Measurements from ENCODE around the gene CAD. TPM values are rescaled to one million over a fixed set of nuclear protein-coding genes. Genes with fewer than 3 reads are reported as not detected.
A peak's percentile ranks its signal among the peaks of the same experiment; 100 is the strongest.

The CAD gene
- total RNA-seq, 1 donor from 2014 or later, result 51.2 TPM

GRCh38 chr2:27179344-27180000, 37.7 kb upstream of the CAD start:
- Histone ChIP-seq H3K4me3 (ENCODE audit: insufficient read depth, low read depth, low read length) (no peak overlapping the region), H3K4me2 (ENCODE audit: low read length) (no peak overlapping the region), H4K20me1 (ENCODE audit: insufficient read depth, low read length) (no peaks in the 10 kb centered on the region), H3K27me3 (ENCODE audit: insufficient read depth, low read length) (peaks cover 36% of the 10 kb centered on the region), H3K79me2 (ENCODE audit: insufficient read depth, low read length) (no peaks in the 10 kb centered on the region), H3K36me3 (ENCODE audit: insufficient read depth, low read length) (no peaks in the 10 kb centered on the region), H3K9ac (ENCODE audit: low read length) (no peak overlapping the region), H3K27ac (ENCODE audit: low read depth, low read length) (no peak overlapping the region), H2AFZ (ENCODE audit: low read depth, low read length) (no peak overlapping the region), H3K9me3 (ENCODE audit: insufficient read depth, low read depth, low read length) (no peaks in the 10 kb centered on the region), H3K4me1 (ENCODE audit: insufficient read depth, low read length) (no peaks in the 10 kb centered on the region)
- H3K4me1 Mint-ChIP-seq (ENCODE audit: low read depth, unreplicated experiment), result peaks cover 3% of the 10 kb centered on the region
- peaks cover 4% of the 10 kb centered on the region for H3K9me3 Mint-ChIP-seq (ENCODE audit: unreplicated experiment)
- no peaks in the 10 kb centered on the region for H3K36me3 Mint-ChIP-seq (ENCODE audit: low read depth, unreplicated experiment)
- H3K27me3 Mint-ChIP-seq (ENCODE audit: low read depth, unreplicated experiment), result peaks cover 9% of the 10 kb centered on the region
- no peak for FAIRE-seq
- DNase-seq (ENCODE audit: low read depth), result no peak
- no peak overlapping the region for H3K4me3 Mint-ChIP-seq (ENCODE audit: unreplicated experiment)
- H3K27ac Mint-ChIP-seq (ENCODE audit: unreplicated experiment), result no peak overlapping the region
- no peak for TF ChIP-seq CTCF (IDR thresholded peaks at IDR 0.05; ENCODE audit: insufficient read depth, low read depth, low read length)
- TF ChIP-seq EZH2 (IDR thresholded peaks at IDR 0.05; ENCODE audit: insufficient read depth, low read length), result no peak

DNA sequence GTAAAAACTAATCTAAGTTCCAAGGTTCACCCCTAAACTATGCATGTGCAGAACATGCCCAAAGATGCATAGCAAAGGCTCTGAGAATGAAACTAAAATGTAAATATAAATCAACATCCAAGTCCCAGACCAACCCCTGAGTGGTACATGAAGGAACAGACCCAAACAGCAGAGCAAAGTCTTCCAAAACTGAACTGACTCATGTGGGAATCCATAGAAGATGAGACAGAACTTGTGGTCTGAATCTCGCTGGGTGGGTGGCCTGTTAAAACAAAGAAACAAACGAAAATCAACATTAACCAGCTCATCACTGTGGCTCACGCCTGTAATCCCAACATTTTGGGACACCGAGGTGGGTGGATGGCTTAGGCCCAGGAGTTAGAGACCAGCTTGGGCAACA, 34.8 kb upstream of the CAD start:
- H3K27ac Mint-ChIP-seq (ENCODE audit: unreplicated experiment), result no peak overlapping the region
- DNase-seq (ENCODE audit: low read depth) (peak; percentile 33), FAIRE-seq (no peak)
- TF ChIP-seq CTCF (IDR thresholded peaks at IDR 0.05; ENCODE audit: insufficient read depth, low read depth, low read length) (no peak), EZH2 (IDR thresholded peaks at IDR 0.05; ENCODE audit: insufficient read depth, low read length) (no peak)
- Histone ChIP-seq H3K27ac (ENCODE audit: low read depth, low read length) (no peak overlapping the region), H2AFZ (ENCODE audit: low read depth, low read length) (no peak overlapping the region), H3K27me3 (ENCODE audit: insufficient read depth, low read length) (peaks cover 24% of the 10 kb centered on the region), H3K79me2 (ENCODE audit: insufficient read depth, low read length) (no peaks in the 10 kb centered on the region), H3K4me1 (ENCODE audit: insufficient read depth, low read length) (no peaks in the 10 kb centered on the region), H3K36me3 (ENCODE audit: insufficient read depth, low read length) (no peaks in the 10 kb centered on the region), H4K20me1 (ENCODE audit: insufficient read depth, low read length) (no peaks in the 10 kb centered on the region), H3K9me3 (ENCODE audit: insufficient read depth, low read depth, low read length) (no peaks in the 10 kb centered on the region), H3K4me2 (ENCODE audit: low read length) (peak overlapping the region; percentile 5), H3K9ac (ENCODE audit: low read length) (no peak overlapping the region), H3K4me3 (ENCODE audit: insufficient read depth, low read depth, low read length) (no peak overlapping the region)
- H3K4me1 Mint-ChIP-seq (ENCODE audit: low read depth, unreplicated experiment), result peaks cover 11% of the 10 kb centered on the region
- H3K9me3 Mint-ChIP-seq (ENCODE audit: unreplicated experiment), result peaks cover 4% of the 10 kb centered on the region
- no peak overlapping the region for H3K4me3 Mint-ChIP-seq (ENCODE audit: unreplicated experiment)
- H3K36me3 Mint-ChIP-seq (ENCODE audit: low read depth, unreplicated experiment), result no peaks in the 10 kb centered on the region
- H3K27me3 Mint-ChIP-seq (ENCODE audit: low read depth, unreplicated experiment), result peaks cover 6% of the 10 kb centered on the region

DNA sequence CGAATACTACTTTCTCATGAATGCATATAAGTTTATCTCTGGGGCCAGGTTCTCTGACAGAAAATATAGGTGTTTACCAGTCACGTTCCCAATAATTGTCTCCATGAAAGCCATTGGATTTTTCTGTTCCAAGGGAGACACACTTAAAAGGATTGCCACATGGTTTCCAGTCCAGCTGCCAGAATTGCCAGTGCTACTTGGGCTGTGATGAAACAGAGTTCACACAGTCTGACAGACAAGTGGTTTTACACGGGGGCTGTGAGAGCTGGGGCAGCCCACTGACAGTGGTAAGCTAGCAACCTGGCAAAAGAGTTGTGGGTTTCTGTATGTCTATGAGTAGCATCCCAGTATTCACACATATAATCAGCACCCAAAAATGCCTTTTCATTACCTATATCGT, 33.1 kb upstream of the CAD start:
- Histone ChIP-seq H3K4me3 (ENCODE audit: insufficient read depth, low read depth, low read length) (no peak overlapping the region), H3K9ac (ENCODE audit: low read length) (no peak overlapping the region), H3K27me3 (ENCODE audit: insufficient read depth, low read length) (peaks cover 12% of the 10 kb centered on the region), H3K79me2 (ENCODE audit: insufficient read depth, low read length) (no peaks in the 10 kb centered on the region), H3K36me3 (ENCODE audit: insufficient read depth, low read length) (no peaks in the 10 kb centered on the region), H3K27ac (ENCODE audit: low read depth, low read length) (no peak overlapping the region), H2AFZ (ENCODE audit: low read depth, low read length) (no peak overlapping the region), H3K4me1 (ENCODE audit: insufficient read depth, low read length) (no peaks in the 10 kb centered on the region), H4K20me1 (ENCODE audit: insufficient read depth, low read length) (no peaks in the 10 kb centered on the region), H3K9me3 (ENCODE audit: insufficient read depth, low read depth, low read length) (no peaks in the 10 kb centered on the region), H3K4me2 (ENCODE audit: low read length) (no peak overlapping the region)
- Mint-ChIP-seq H3K36me3 (ENCODE audit: low read depth, unreplicated experiment) (no peaks in the 10 kb centered on the region), H3K27ac (ENCODE audit: unreplicated experiment) (no peak overlapping the region), H3K27me3 (ENCODE audit: low read depth, unreplicated experiment) (peaks cover 6% of the 10 kb centered on the region), H3K9me3 (ENCODE audit: unreplicated experiment) (peaks cover 4% of the 10 kb centered on the region), H3K4me1 (ENCODE audit: low read depth, unreplicated experiment) (peaks cover 11% of the 10 kb centered on the region), H3K4me3 (ENCODE audit: unreplicated experiment) (no peak overlapping the region)
- FAIRE-seq, result no peak
- TF ChIP-seq EZH2 (IDR thresholded peaks at IDR 0.05; ENCODE audit: insufficient read depth, low read length), result no peak
- no peak for DNase-seq (ENCODE audit: low read depth)

All from astrocyte (in vitro differentiated cells and primary cell).